Stimulated activated naive CD8-positive, alpha-beta T cell treated with anti-CD3 and anti-CD28 coated beads, Interleukin-15, Interleukin-2, amounts not matched to agents 100 ng/mL and 50 ng/mL, for 24 hours (primary cell): ENCODE data around the gene HAUS6.
"Not testable (repeated sequence)": the region's sequence is repeated elsewhere in the genome, so short reads cannot be mapped to it uniquely, and the experiment has no call there.

ENCODE experiments used
- H3K27ac Mint-ChIP-seq: one replicate; pipeline ENCODE4 v1.8.0; 2021; ENCODE audit warnings: mild to moderate bottlenecking, mixed read lengths
- H3K27me3 Mint-ChIP-seq: one replicate; pipeline ENCODE4 v1.8.0; 2021; ENCODE audit warnings: mixed read lengths
- H3K36me3 Mint-ChIP-seq: one replicate; pipeline ENCODE4 v1.8.0; 2021; ENCODE audit warnings: low read depth, mixed read lengths
- H3K4me1 Mint-ChIP-seq: one replicate; pipeline ENCODE4 v1.8.0; 2021; ENCODE audit warnings: low read depth, mixed read lengths
- H3K4me3 Mint-ChIP-seq: one replicate; pipeline ENCODE4 v1.8.0; 2021; ENCODE audit warnings: mild to moderate bottlenecking, mixed read lengths
- H3K9me3 Mint-ChIP-seq: one replicate; pipeline ENCODE4 v1.8.0; 2021; ENCODE audit warnings: mixed read lengths

HAUS6 gene, protein sequence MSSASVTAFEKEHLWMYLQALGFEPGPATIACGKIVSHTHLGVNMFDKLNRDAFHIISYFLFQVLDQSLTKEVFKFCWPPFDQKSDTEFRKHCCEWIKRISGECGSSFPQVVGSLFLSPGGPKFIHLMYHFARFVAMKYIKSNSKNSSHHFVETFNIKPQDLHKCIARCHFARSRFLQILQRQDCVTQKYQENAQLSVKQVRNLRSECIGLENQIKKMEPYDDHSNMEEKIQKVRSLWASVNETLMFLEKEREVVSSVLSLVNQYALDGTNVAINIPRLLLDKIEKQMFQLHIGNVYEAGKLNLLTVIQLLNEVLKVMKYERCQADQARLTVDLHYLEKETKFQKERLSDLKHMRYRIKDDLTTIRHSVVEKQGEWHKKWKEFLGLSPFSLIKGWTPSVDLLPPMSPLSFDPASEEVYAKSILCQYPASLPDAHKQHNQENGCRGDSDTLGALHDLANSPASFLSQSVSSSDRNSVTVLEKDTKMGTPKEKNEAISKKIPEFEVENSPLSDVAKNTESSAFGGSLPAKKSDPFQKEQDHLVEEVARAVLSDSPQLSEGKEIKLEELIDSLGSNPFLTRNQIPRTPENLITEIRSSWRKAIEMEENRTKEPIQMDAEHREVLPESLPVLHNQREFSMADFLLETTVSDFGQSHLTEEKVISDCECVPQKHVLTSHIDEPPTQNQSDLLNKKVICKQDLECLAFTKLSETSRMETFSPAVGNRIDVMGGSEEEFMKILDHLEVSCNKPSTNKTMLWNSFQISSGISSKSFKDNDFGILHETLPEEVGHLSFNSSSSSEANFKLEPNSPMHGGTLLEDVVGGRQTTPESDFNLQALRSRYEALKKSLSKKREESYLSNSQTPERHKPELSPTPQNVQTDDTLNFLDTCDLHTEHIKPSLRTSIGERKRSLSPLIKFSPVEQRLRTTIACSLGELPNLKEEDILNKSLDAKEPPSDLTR

DNA sequence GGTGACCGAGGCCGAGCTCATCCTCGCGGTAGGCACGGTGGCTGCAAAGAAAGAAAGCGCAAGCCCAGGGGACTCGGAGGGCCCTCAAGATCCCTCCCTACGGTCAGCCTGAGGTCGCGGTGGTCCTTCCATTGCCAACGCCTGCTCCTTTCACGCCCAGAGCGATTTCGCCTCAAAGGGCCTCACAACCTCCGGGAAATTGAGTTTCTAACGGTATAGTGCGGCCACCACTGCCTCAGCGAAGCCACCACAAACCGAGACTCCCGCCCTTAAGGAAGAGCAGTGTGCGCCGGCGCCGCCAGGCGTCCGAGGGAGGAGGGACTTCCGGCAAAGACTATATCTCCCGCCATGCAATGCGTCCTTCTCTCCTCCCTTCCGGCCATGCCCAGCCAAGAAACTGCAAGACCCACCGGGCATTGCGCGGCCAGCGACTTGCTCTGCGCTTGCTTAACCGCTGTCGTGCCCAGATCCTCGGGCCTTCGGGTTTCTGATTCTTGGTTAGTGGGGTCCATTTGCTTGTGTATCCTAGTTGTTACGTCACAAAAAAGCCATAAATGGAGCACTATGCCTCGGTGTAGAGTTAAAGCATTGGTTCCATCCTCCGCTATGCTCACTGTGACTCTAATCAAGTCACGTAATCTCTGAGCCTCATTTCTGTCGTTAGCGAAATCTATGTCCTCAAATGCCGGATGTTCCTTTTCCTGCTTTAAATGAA, at the start of gene HAUS6:
TSS of gene HAUS6 (minus strand) at position 274 of the 715 bp plus-strand sequence. CDS start at position 21, 253 bp downstream.
- H3K36me3 Mint-ChIP-seq, result peaks cover 22% of the 10 kb centered on the region
- no peaks in the 10 kb centered on the region for H3K9me3 Mint-ChIP-seq
- peaks cover 36% of the 10 kb centered on the region for H3K4me1 Mint-ChIP-seq
- peak within 1 kb of the TSS; percentile 99 for H3K4me3 Mint-ChIP-seq
- no peaks in the 10 kb centered on the region for H3K27me3 Mint-ChIP-seq
- peak within 1 kb of the TSS; percentile 95 for H3K27ac Mint-ChIP-seq

DNA sequence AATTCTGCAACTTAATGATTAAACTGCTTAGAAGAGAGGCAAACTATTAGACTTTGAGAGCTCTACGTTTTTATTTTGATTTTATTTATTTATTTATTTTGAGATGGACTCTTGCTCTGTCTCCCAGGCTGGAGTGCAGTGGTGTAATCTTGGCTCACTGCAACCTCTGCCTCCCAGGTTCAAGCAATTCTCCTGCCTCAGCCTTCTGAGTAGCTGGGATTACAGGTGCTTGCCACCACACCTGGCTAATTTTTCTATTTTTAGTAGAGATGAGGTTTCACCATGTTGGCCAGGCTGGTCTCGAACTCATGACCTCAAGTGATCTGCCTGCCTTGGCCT, 49.4 kb upstream of the HAUS6 start:
- H3K4me3 Mint-ChIP-seq, H3K36me3 Mint-ChIP-seq, H3K27me3 Mint-ChIP-seq, H3K27ac Mint-ChIP-seq, H3K9me3 Mint-ChIP-seq: not testable (repeated sequence)
- peaks cover 37% of the 10 kb centered on the region for H3K4me1 Mint-ChIP-seq

DNA sequence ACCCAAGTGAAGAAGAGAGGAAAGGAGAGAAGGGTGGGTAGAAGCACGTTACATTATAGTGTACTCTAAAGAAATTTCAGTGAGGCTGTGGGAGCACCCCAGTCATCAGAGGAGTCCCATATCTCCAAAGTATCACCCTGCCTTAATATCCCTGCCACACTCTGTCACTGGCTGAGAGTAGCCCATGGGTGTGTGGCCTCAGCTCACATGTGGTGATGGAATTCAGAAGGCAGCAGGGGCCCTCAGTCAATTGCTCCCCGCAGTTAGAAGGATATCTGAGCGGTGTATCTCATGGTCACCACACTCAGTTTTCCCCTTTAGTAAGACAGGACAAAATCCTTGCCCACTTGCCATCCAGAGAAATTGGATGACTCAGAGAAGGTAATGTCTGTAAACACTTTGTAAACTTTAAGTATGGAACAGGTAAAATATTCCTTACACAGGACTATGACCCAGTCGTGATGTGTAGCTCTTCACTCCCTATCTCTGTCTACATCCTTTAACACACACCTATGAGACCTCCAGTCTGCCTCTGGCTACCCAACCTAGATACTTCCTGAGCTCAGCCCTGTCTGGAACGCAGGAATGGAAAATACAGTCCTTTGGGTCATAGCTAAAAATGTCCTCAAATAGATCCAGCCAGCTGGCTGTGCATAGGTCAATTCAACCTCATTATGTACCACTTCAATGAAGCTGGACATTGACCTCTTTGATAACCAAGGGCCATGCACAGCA, 48.9 kb upstream of the HAUS6 start:
- no peaks in the 10 kb centered on the region for H3K36me3 Mint-ChIP-seq
- no peak overlapping the region for H3K4me3 Mint-ChIP-seq
- H3K9me3 Mint-ChIP-seq, result no peaks in the 10 kb centered on the region
- H3K4me1 Mint-ChIP-seq, result peaks cover 34% of the 10 kb centered on the region
- no peaks in the 10 kb centered on the region for H3K27me3 Mint-ChIP-seq
- no peak overlapping the region for H3K27ac Mint-ChIP-seq

DNA sequence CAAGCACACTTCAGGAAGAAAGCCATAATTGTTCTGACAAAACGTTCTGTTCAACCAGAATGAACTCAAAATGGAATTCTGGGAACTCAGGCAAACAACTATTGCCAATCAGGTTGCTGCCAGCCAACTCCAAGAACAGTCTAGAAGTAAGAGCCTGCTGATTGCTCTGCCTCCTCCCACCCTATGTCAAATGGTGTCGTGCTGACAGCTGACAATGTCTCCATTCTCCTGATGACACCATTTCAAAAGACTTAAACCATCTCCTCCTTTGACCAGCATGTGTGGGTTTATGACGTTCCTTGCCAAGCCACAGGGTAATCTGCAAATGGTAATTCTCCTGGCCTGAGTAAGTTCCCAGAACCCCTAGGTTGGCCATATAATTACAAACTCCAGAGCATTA, 46.5 kb upstream of the HAUS6 start:
- H3K4me1 Mint-ChIP-seq, result peaks cover 10% of the 10 kb centered on the region
- H3K27me3 Mint-ChIP-seq, result no peaks in the 10 kb centered on the region
- no peaks in the 10 kb centered on the region for H3K9me3 Mint-ChIP-seq
- H3K36me3 Mint-ChIP-seq, result no peaks in the 10 kb centered on the region
- H3K4me3 Mint-ChIP-seq, result no peak overlapping the region
- no peak overlapping the region for H3K27ac Mint-ChIP-seq

DNA sequence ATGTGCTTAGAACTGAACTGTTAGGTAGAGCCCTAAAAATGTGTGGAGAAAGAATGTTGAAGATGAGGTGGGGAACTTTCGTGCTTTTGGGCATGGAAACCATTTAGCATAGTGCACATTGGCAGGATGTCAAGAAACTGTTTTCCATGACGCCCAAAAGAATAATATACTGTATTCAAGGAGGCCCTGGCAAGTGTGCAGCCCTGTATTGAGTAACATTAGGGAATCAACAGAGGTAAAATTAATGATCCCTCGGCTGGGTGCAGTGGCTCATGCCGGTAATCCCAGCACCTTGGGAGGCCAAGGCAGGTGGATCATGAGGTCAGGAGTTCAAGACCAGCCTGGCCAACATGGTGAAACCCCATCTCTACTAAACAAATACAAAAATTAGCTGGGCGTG, 45.5 kb upstream of the HAUS6 start:
- Mint-ChIP-seq H3K27me3 (no peaks in the 10 kb centered on the region), H3K4me1 (no peaks in the 10 kb centered on the region), H3K4me3 (no peak overlapping the region), H3K36me3 (no peaks in the 10 kb centered on the region), H3K27ac (no peak overlapping the region), H3K9me3 (no peaks in the 10 kb centered on the region)

DNA sequence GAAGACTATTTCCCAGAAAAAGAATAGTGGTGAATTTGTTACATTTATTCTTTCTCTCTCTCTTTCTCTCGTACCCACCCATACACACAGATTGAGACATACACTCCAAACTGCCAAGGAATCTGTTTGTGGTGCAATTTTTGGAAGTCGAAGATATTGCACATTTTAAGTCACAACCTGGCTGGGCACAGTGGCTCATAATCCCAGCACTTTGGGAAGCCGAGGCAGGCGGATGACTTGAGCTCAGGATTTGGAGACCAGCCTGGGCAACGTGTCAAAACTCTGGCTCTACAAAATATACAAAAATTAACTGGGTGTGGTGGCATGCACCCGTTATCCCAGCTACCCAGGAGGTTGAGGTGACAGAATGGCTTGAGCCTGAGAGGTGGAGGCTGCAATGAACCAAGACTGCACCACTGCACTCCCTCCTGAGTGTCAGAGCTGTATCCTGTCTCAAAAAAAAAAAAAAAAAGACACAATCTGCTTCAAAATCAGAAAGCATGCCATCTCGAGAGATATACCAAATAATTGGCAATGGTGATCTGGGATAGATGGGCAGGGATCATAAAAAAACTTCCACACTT, 43.8 kb upstream of the HAUS6 start:
- H3K27me3 Mint-ChIP-seq, result no peaks in the 10 kb centered on the region
- H3K27ac Mint-ChIP-seq, result no peak overlapping the region
- H3K36me3 Mint-ChIP-seq, result no peaks in the 10 kb centered on the region
- no peak overlapping the region for H3K4me3 Mint-ChIP-seq
- H3K9me3 Mint-ChIP-seq, result no peaks in the 10 kb centered on the region
- no peaks in the 10 kb centered on the region for H3K4me1 Mint-ChIP-seq

DNA sequence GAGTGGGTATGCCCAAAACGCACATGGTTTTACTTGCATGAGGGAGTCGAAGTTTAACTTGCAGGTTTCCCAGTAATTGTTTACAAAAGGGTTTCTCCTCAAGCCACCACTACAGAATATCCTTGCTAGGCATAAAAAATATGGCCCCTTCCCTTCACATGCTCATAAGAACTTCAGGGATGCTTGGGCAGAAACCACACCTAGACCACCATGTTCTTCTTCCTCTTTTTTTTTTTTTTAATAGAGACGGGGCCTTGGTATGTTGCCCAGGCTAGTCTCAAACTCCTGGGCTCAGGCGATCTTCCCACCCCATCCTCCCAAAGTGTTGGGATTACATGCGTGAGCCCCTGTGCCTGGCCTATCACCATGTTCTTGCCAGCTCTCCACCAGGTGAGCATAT, 43.2 kb upstream of the HAUS6 start:
- Mint-ChIP-seq H3K4me3 (no peak overlapping the region), H3K9me3 (no peaks in the 10 kb centered on the region), H3K4me1 (no peaks in the 10 kb centered on the region), H3K27ac (no peak overlapping the region), H3K27me3 (no peaks in the 10 kb centered on the region), H3K36me3 (no peaks in the 10 kb centered on the region)

DNA sequence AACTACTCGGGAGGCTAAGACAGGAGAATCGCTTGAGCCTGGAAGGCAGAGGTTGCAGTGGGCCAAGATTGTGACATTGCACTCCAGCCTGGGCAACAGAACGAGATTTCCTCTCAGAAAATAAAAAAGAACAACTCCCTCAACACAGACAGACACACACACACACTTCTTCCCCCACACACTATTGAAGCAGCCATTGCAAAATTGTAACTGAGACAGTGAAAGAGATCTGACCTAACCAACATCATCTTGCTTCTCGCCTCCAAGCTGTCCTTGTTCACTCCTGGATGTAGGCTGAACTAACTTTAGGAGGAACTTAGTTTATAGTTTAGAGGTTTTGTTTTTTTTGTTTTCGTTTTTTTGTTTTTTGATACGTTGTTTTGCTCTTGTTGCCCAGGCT, 37.6 kb upstream of the HAUS6 start:
- Mint-ChIP-seq H3K27ac (no peak overlapping the region), H3K9me3 (no peaks in the 10 kb centered on the region), H3K36me3 (no peaks in the 10 kb centered on the region), H3K4me3 (no peak overlapping the region), H3K27me3 (no peaks in the 10 kb centered on the region), H3K4me1 (peaks cover 4% of the 10 kb centered on the region)

DNA sequence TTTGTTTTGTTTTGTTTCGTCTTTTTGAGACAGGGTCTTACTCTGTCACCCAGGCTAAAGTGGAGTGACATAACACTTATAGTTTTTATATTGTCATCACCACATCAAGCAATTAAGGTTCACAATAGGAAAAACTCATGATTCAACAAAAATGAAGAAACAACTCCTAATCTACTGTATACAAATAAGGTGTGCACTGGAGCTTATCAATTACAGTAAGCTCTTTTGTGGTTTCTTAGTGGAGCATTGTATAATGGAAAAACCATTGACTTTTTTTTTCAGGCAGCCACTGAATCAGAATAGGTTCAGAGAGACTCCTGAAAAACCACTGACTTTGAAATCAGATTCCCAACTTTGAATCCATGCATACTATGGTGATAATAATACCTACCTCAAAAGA, 35.4 kb upstream of the HAUS6 start:
- Mint-ChIP-seq H3K9me3 (no peaks in the 10 kb centered on the region), H3K4me3 (no peak overlapping the region), H3K4me1 (peaks cover 4% of the 10 kb centered on the region), H3K27ac (no peak overlapping the region), H3K36me3 (no peaks in the 10 kb centered on the region), H3K27me3 (no peaks in the 10 kb centered on the region)

DNA sequence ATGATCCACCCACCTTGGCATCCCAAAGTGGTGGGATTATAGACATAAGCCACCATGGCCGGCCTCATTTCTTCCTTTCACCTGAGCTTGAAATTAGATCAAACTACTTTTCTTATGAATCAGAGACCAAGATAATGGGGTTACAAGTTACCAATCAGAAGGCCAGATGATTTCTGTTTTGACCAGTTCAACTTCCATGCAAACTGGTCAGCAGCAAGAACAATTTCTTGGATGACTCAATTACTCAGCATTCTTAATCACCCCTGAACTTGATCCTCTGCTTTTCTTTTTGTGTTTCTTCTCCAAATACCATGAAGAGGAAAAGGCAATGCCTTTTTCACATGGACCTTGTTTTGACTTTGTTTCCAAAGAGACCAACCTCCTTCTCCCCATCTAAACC, 34.6 kb upstream of the HAUS6 start:
- Mint-ChIP-seq H3K4me1 (peaks cover 4% of the 10 kb centered on the region), H3K36me3 (no peaks in the 10 kb centered on the region), H3K27me3 (no peaks in the 10 kb centered on the region), H3K9me3 (no peaks in the 10 kb centered on the region), H3K27ac (no peak overlapping the region), H3K4me3 (no peak overlapping the region)

DNA sequence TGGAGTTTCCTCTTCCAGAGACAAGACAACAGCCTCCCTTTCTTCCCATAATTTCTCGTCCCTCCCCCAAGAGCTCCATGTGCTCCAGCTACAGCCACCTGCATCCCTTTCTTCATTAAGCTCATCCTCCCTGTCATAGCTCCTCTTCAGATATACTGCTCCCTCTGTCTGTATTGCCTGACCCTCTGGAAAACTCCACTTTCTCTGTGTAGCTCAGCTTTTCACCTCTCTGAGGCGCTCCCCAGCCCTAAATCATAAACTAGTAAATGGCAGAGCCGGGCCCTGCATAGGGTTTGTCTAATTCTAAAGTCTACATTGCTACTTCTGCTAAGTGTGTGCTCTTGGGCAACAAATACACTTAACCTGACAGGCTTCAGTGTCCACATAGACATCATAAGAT, 33.4 kb upstream of the HAUS6 start:
- Mint-ChIP-seq H3K27me3 (no peaks in the 10 kb centered on the region), H3K36me3 (no peaks in the 10 kb centered on the region), H3K4me1 (peaks cover 4% of the 10 kb centered on the region), H3K4me3 (no peak overlapping the region), H3K27ac (no peak overlapping the region), H3K9me3 (no peaks in the 10 kb centered on the region)

DNA sequence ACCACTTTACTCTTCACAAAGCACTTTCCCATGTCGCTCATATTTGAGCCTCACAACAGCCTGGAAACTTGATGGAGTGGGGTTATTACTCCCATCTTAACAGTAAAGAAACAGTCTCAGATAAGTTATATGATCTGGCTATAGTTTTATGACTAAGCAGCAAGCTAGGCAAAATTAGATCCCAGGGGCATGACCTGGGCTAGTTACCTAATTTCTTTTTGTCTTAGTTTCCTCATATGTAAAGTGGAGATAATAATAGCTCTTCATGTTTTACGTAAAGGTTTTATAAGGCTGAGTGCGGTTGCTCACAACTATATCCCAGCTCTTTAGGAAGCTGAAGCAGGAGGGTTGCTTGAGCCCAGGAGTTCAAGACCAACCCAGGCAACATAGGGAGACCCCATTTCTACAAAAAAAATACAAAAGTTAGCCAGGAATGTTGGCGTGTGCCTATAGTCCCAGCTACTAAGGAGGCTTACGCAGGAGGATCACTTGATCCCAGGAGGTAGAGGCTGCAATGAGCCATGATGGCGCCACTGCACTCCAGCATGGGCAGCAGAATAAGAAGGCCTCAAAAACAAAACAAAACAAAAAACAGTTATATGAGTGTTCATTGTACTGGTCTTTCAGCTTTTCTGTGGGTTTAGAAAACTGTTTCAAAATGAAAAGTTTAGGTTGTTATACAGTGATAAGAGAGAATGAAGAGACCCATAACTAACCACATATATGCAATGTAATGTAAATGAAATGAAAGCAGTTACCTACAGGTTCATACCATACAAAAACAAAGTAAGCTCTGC, 31.0 kb upstream of the HAUS6 start:
- Mint-ChIP-seq H3K4me1 (peaks cover 18% of the 10 kb centered on the region), H3K27me3 (no peaks in the 10 kb centered on the region), H3K27ac (no peak overlapping the region), H3K4me3 (no peak overlapping the region), H3K9me3 (no peaks in the 10 kb centered on the region), H3K36me3 (no peaks in the 10 kb centered on the region)

DNA sequence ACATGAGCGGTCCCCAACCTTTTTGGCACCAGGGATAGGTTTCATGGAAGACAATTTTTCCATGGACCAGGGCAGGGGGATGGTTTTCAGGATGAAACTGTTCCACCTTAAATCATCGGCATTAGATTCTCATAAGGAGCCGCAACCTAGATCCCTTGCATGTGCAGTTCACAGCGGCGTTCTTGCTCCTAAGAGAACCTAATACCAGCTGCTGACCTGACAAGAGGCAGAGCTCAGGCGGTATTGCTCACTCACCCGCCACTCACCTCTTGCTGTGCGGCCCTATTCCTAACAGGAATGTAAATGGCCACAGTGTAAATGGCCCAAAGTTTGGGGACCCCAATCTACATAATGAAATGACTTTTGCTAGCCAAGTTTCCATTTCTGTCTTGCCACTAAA, 27.7 kb upstream of the HAUS6 start:
- H3K9me3 Mint-ChIP-seq, result no peaks in the 10 kb centered on the region
- no peak overlapping the region for H3K27ac Mint-ChIP-seq
- H3K4me1 Mint-ChIP-seq, result peaks cover 32% of the 10 kb centered on the region
- H3K4me3 Mint-ChIP-seq, result no peak overlapping the region
- H3K27me3 Mint-ChIP-seq, result no peaks in the 10 kb centered on the region
- H3K36me3 Mint-ChIP-seq, result peaks cover 5% of the 10 kb centered on the region
